NCI-H187 (cell line): ENCODE measurements around the gene GRIN3B.

ENCODE experiments used
- DNase-seq, 2 experiments: peaks; one replicate each; lab custom pipeline; 2025; lab: John Stamatoyannopoulos, UW

The GRIN3B gene

DNA sequence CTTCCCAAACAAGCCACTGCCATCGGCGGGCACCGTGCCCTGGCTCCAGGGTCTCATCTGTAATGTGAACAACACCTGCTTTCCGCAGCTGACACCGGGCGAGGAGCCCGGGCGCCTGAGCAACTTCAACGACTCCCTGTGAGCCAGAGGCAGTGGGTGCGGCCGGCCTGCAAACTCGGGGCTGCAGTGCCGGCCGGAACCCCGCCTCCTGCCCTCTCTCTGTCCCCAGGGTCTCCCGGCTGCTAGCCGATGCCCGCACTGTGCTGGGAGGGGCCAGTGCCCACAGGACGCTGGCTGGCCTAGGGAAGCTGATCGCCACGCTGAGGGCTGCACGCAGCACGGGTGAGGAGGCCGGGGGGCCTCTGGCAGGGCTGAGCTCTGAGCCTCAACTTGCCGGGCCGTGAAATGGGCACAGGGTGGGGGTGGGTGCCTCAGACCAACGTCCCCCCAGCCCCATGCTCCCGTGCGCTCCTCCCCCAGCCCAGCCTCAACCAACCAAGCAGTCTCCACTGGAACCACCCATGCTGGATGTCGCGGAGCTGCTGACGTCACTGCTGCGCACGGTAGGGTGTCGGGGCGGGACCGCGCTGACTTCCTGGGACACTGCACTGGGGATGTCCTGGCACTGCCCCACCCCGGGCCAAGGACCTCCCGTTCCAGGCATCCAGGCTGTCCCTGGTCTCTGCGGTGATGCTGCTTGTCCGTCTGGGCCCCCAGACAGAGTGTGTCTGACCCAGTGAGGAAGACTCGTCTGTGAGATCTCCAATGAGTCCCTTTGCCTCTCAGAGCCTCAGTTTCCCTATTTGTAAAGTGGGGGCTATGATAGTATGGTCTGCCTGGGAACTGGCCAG is 41.8 kb downstream of the GRIN3B start:
- DNase-seq = no peak

- no peak for DNase-seq
Observed at GRCh38 chr19:1042689-1043511, 42.7 kb downstream of the GRIN3B start.

DNA sequence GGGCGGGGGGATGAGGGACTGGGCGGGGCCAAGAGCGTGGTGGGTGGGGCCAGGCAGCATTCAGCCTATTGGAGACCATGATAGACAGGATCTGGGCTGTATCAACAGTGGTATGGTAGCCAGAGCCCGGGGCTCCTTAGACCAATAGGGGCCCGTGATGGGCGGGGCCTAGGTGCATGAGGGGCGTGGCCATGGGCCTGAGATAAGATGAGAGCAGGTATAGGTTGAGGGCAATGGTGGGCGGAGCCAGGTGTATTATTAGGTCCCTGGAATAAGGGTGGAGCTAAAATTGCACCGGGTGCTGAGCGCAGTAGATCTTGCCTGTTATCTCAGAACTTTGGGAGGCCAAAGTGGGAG is 45.0 kb downstream of the GRIN3B start:
- DNase-seq = no peak

DNA sequence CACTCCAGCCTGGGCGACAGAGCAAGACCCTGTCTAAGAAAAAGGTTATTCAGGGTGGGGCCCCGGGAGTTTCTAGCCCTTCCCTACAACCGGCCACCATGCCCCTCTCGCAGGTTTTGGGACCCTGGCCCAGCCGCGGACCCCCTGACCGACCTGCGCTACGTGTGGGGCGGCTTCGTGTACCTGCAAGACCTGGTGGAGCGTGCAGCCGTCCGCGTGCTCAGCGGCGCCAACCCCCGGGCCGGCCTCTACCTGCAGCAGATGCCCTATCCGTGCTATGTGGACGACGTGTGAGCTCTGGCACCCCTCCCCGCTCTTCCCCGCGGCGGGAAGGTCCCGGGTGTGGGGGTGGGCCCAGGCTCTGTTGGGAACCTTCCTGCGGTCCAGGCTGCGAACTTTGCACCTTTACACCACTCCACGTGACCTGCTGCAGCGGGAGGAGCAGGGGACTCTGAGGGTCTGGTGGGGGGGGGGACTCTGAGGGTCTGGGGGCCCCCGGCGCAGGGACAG is 46.0 kb downstream of the GRIN3B start:
- DNase-seq = no peak

DNA sequence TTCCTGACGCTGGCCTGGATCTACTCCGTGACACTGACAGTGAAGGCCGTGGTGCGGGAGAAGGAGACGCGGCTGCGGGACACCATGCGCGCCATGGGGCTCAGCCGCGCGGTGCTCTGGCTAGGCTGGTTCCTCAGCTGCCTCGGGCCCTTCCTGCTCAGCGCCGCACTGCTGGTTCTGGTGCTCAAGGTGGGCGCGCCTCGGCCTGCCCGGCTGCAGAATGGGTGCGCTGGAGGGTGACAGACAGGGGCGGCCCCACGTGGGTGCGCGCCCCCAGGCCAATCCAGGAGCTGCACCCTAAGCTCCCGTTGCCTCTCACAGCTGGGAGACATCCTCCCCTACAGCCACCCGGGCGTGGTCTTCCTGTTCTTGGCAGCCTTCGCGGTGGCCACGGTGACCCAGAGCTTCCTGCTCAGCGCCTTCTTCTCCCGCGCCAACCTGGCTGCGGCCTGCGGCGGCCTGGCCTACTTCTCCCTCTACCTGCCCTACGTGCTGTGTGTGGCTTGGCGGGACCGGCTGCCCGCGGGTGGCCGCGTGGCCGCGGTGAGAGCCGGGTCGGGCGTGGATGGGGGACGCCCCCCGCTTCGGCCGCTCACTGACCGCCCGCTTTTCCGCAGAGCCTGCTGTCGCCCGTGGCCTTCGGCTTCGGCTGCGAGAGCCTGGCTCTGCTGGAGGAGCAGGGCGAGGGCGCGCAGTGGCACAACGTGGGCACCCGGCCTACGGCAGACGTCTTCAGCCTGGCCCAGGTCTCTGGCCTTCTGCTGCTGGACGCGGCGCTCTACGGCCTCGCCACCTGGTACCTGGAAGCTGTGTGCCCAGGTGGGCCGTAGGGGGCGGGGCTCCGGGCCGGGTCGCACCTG is 46.8 kb downstream of the GRIN3B start:
- DNase-seq = no peak

GRCh38 chr19:1047696-1048147 is 47.5 kb downstream of the GRIN3B start:
- DNase-seq = no peak

GRCh38 chr19:1049106-1049505 is 48.9 kb downstream of the GRIN3B start:
- no peak for DNase-seq

- DNase-seq = no peak
Observed at GRCh38 chr19:1049800-1050199, 49.6 kb downstream of the GRIN3B start.

DNA sequence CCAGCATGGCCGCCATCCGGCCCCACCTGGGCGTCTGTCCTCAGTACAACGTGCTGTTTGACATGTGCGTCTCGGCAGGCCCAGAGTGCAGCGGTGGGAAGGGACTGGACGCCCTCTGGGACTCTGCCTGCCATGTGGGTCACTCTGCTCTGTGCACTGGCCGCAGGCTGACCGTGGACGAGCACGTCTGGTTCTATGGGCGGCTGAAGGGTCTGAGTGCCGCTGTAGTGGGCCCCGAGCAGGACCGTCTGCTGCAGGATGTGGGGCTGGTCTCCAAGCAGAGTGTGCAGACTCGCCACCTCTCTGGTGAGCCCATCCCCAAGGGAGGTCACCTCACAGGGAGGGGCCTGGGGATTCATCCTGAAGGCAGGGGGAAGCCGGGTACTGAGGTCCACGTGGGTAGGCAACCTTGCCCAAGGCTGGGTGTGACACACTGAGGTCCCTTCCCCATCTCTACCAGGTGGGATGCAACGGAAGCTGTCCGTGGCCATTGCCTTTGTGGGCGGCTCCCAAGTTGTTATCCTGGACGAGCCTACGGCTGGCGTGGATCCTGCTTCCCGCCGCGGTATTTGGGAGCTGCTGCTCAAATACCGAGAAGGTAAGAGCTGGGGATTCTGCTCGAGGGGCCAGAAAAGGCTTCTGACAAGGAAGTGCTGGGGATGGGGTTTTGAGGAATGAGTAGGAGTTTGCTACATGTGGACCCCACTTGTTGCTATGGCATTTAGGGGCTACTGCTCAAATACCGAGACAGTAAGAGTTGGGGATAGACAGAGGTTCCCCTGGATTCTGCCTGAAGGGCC is 51.0 kb downstream of the GRIN3B start:
- no peak for DNase-seq

DNA sequence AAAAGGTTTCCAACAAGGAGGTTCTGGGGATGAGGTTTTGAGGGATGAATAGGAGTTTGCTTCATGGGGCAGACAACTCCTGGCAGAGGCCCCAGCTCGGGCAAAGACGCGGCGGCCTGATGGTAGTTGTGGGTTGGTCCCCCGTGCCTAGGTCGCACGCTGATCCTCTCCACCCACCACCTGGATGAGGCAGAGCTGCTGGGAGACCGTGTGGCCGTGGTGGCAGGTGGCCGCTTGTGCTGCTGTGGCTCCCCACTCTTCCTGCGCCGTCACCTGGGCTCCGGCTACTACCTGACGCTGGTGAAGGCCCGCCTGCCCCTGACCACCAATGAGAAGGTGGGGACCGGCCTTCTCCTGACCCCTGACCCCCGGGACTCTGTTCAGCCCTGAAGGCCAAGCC is 51.6 kb downstream of the GRIN3B start:
- DNase-seq = no peak

- no peak for DNase-seq
Observed at GRCh38 chr19:1052349-1052975, 52.2 kb downstream of the GRIN3B start.

DNA sequence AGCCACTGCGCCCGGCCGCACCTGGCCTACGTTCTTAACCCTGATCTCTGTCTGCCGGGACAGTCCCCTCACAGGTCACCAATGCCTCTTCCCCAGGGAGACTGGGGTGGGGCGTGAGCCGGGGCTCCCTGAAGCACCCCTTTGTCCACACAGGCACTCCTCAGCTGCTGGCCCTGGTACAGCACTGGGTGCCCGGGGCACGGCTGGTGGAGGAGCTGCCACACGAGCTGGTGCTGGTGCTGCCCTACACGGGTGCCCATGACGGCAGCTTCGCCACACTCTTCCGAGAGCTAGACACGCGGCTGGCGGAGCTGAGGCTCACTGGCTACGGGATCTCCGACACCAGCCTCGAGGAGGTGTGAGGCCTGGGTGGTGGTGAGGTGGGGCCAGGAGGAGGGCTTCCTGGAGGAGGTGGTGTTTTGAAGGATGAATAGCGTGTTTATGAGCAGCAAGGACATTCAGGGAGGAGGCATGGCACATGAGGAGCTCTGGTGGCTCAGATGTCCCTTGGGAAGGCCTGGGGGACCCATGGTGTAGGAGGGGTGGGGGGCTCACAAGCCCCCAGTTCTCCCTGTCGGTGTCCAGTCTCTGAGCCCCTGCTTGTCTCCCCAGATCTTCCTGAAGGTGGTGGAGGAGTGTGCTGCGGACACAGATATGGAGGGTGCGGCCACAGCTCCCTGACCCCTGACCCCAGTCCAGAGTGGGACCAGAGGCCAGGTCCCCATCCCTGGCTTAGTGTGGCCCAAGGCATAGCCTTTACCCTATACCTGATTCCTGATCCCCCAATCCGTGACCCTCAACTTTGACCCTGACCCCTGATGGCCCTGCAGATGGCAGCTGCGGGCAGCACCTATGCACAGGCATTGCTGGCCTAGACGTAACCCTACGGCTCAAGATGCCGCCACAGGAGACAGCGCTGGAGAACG is 53.2 kb downstream of the GRIN3B start:
- no peak for DNase-seq

- DNase-seq = no peak
Observed at GRCh38 chr19:1054102-1055027, 54.1 kb downstream of the GRIN3B start.

DNA sequence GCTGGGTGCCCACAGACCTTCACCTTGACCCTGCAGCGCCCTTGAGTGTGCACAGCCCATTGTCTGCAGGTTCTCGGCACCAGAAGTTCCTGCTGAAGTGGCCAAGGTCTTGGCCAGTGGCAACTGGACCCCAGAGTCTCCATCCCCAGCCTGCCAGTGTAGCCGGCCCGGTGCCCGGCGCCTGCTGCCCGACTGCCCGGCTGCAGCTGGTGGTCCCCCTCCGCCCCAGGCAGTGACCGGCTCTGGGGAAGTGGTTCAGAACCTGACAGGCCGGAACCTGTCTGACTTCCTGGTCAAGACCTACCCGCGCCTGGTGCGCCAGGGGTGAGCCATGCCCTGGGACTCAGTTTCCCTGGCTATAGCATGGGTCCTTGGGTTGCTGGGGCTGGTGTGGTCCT is 54.8 kb downstream of the GRIN3B start:
- no peak for DNase-seq

DNA sequence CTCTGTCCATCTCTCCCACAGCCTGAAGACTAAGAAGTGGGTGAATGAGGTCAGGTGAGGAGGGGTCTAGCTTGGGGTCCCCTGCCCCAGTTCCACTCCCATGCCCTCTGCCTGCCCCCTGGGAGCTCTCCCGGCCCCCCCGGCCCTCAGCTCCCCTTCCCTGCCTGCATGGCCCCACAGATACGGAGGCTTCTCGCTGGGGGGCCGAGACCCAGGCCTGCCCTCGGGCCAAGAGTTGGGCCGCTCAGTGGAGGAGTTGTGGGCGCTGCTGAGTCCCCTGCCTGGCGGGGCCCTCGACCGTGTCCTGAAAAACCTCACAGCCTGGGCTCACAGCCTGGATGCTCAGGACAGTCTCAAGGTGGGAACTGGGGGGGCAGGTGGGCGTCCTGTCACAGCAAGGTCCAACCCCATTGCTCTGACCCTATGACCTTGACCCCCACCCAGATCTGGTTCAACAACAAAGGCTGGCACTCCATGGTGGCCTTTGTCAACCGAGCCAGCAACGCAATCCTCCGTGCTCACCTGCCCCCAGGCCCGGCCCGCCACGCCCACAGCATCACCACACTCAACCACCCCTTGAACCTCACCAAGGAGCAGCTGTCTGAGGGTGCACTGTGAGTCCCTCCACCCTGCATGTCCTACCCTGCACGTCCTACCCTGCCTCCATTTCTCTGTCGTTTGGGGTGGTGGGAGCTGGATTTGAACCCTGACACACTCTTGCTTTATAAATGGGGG is 55.8 kb downstream of the GRIN3B start:
- DNase-seq = no peak

GRCh38 chr19:1057176-1057855 is 57.1 kb downstream of the GRIN3B start:
- DNase-seq = peak in 1 of 2 experiments; percentile 18

- DNase-seq = no peak
Observed at GRCh38 chr19:1058112-1058511, 57.9 kb downstream of the GRIN3B start.
